Fibroblast of skin of scalp (primary cell): Measurements from ENCODE around the gene IL1F10.
A peak's percentile ranks its signal among the peaks of the same experiment; 100 is the strongest.
"Not testable (repeated sequence)": the region's sequence is repeated elsewhere in the genome, so short reads cannot be mapped to it uniquely, and the experiment has no call there.

Experiments
- DNase-seq: peaks from one replicate; pipeline ENCODE4 v3.0.0-alpha.2; 2013

The IL1F10 gene

GRCh38 chr2:113081488-113082210 is 13.9 kb downstream of the IL1F10 start:
- DNase-seq, result no peak

GRCh38 chr2:113083296-113083695 is 15.5 kb downstream of the IL1F10 start:
- no peak for DNase-seq

- DNase-seq, result no peak
These were observed 16.7 kb downstream of the IL1F10 start for GRCh38 chr2:113084249-113085000.

GRCh38 chr2:113085542-113085941 is 17.8 kb downstream of the IL1F10 start:
- no peak for DNase-seq

GRCh38 chr2:113088213-113088992 is 20.6 kb downstream of the IL1F10 start:
- DNase-seq, result no peak

GRCh38 chr2:113089916-113090315 is 22.1 kb downstream of the IL1F10 start:
- no peak for DNase-seq

- no peak for DNase-seq
These were observed 23.6 kb downstream of the IL1F10 start for GRCh38 chr2:113091231-113091896.

- no peak for DNase-seq
These were observed 25.3 kb downstream of the IL1F10 start for GRCh38 chr2:113092864-113093612.

- no peak for DNase-seq
These were observed 25.8 kb downstream of the IL1F10 start for GRCh38 chr2:113093613-113093977.

- not testable (repeated sequence) for DNase-seq
These were observed 28.5 kb downstream of the IL1F10 start for GRCh38 chr2:113096306-113096705.

GRCh38 chr2:113096842-113097618 is 29.3 kb downstream of the IL1F10 start:
- DNase-seq, result not testable (repeated sequence)

- DNase-seq, result no peak
These were observed 30.3 kb downstream of the IL1F10 start for GRCh38 chr2:113098041-113098440.

GRCh38 chr2:113098532-113098931 is 30.8 kb downstream of the IL1F10 start:
- no peak for DNase-seq

- no peak for DNase-seq
These were observed 34.4 kb downstream of the IL1F10 start for GRCh38 chr2:113102133-113102532.

- no peak for DNase-seq
These were observed 35.5 kb downstream of the IL1F10 start for GRCh38 chr2:113103277-113103676.

GRCh38 chr2:113104054-113104611 is 36.4 kb downstream of the IL1F10 start:
- DNase-seq, result peak; percentile 26

GRCh38 chr2:113105047-113105785 is 37.4 kb downstream of the IL1F10 start:
- DNase-seq, result peak; percentile 40

GRCh38 chr2:113111121-113111520 is 43.4 kb downstream of the IL1F10 start:
- no peak for DNase-seq

GRCh38 chr2:113111823-113112287 is 44.1 kb downstream of the IL1F10 start:
- DNase-seq, result no peak

- no peak for DNase-seq
These were observed 44.7 kb downstream of the IL1F10 start for GRCh38 chr2:113112441-113112840.
